Posterior cingulate gyrus (tissue), 11 donors: ENCODE results near the gene CAV3.

Experiments
- DNase-seq, 10 donors: peaks; one replicate each; pipeline versions ENCODE4 v3.0.0 to v3.0.0-alpha.2; 2020 to 2021; ENCODE audit warnings: mixed read lengths in 3 of 10
- intact Hi-C: fragments of 100-400 bp; cut with DNase I; formaldehyde crosslinking; loops from one replicate; pipeline ENCODE4 v1.15.1; 2023

CAV3 gene

GRCh38 chr3:8759038-8759707 is 25.6 kb downstream of the CAV3 start:
- intact Hi-C loops, result no loop called here
- DNase-seq, result no peak

GRCh38 chr3:8760091-8760490 is 26.5 kb downstream of the CAV3 start:
- DNase-seq, result no peak
- intact Hi-C loops, result loop anchor here (10.0 kb wide), 1 partner anchor 205 kb away; the partner anchor contains the start of gene RAD18

DNA sequence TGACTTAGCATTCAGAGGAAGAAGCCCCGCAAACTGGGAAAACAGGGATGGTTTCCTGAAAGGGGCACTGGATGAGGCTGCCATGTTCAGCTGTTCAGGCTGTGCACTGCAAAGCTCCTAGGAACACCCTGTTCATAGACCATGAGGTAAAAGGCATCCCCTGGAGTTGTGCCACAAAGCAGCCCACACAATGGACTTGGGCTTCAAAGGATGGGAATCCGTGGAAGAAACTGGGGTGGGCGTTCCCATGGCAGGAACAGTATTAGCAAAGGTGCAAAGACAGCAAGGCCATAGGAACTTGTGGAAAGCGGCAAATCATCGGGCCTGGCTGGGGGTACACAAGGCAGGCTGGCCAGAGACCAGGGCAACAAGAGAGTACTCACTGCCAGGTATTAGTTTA is 26.9 kb downstream of the CAV3 start:
- intact Hi-C loops, result loop anchor here (10.0 kb wide), 1 partner anchor 204 kb away; the partner anchor contains the start of gene RAD18
- no peak for DNase-seq

GRCh38 chr3:8761866-8762265 is 28.3 kb downstream of the CAV3 start:
- no peak for DNase-seq
- intact Hi-C loops, result loop anchor here (10.0 kb wide), 1 partner anchor 203 kb away; the partner anchor contains the start of gene RAD18

GRCh38 chr3:8762607-8763377 is 29.2 kb downstream of the CAV3 start:
- no peak for DNase-seq
- intact Hi-C loops, result loop anchor here (10.0 kb wide), 1 partner anchor 202 kb away; the partner anchor contains the start of gene RAD18

- no peak for DNase-seq
- intact Hi-C loops, result loop anchor here (10.0 kb wide), 1 partner anchor 200 kb away; the partner anchor contains the start of gene RAD18
Measured at GRCh38 chr3:8764528-8764927, 30.9 kb downstream of the CAV3 start.

DNA sequence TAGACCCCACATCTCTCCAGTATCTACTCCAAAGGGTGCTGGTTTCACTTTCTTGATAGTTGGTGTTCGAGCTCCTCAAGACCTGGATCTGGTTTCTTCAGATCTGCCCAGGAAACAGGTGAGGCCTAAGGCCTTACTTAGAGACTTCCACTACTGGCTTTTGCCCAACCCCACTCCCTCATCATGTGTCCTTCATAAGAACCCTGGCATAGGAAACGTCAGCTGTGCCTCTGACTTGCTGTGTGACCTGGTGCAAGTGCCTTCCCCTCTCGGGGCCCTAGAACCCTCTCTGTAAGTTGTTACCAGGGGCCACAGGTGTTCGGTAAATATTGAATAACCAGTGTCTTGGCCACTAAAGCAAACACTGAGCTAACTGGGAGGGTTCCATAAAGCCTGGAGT is 31.9 kb downstream of the CAV3 start:
- intact Hi-C loops, result loop anchor here (10.0 kb wide), 1 partner anchor 199 kb away; the partner anchor contains the start of gene RAD18
- no peak for DNase-seq

- intact Hi-C loops, result loop anchor here (10.0 kb wide), 1 partner anchor 199 kb away; the partner anchor contains the start of gene RAD18
- DNase-seq, result no peak
Measured at GRCh38 chr3:8766148-8766547, 32.5 kb downstream of the CAV3 start.

GRCh38 chr3:8767256-8767666 is 33.7 kb downstream of the CAV3 start:
- DNase-seq, result no peak
- intact Hi-C loops, result loop anchor here (10.0 kb wide), 1 partner anchor 198 kb away; the partner anchor contains the start of gene RAD18

- DNase-seq, result peak in 4 of 10 donors; percentile 20 to 87 (median 60)
- intact Hi-C loops, result loop anchor here (10.0 kb wide), 1 partner anchor 197 kb away; the partner anchor contains the start of gene RAD18
Measured at GRCh38 chr3:8767667-8768363, 34.2 kb downstream of the CAV3 start.

DNA sequence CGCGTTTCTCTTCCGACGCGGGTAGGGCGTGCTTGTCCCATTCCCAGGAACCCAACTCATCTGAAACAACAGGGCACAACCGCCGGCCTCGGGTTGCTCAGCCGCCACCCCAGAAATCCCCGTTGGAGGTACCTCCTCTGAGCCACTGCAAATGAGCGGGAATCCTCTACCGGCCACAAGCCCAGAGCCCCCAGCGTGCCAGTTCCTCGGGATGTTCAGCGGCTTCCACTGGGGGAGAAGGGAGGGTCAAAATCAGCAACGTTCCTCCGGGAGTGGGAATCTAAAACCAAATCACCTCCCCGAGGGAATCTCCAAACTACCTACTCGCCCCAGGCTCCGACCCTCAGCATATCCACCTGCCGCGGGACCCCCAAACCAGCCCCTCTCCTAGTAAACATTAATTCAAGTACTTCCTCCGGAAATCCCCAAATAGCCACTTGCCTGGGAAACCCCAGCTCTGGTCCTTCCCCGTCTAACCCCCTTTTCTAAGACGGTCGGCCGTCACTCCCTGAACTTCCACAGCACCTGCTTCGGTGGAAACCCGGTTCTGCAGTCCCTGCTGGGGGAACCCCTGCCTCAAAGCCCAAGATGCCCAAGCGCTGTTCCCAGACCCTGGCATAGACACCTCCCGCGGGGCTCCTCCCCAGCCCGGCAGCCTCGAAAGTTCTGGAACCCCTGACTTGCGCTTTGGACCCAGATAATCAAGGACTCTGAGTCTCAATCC is 34.9 kb downstream of the CAV3 start:
- intact Hi-C loops, result loop anchor here (10.0 kb wide), 1 partner anchor 196 kb away; the partner anchor contains the start of gene RAD18
- peak in 1 of 10 donors; percentile 79 for DNase-seq

DNA sequence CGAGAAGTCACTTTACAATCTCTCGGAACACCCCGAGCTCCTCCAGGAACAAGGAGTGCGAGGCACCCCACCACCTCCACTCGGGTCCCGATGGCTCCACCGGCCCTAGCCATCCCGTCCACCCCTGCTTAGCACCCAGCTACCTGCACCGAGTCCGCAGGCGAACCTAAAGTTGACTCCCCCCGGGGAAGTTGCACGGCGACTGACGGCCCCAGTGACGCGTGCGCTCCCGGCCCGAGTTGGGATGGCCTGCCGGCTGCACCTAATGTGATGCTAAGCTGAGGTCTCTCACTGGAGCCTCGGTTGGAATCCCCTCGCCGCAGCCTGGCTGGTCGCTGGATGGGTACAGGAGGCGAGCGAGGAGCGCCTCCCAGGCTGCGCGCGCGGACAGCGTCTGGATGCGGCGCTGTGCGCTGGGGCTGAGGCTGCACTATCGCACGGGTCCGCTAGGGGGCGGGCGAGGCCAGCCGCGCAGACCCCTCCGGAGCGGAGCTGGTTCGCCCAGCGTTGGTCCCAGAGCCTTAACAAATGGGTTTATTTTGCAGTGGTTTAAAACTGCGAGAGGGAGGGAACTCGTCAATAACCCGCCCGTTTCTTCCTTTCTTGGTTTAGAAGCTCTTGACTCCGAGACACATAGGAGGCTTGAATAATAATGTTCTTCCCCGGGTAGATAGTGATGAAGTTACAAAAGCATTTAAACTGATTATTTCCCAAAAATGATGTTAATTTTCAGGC is 35.7 kb downstream of the CAV3 start, which contains the start of gene OXTR:
OXTR (minus strand) TSS at position 526 of the 735 bp plus-strand sequence. CDS start 1,426 bp downstream, outside the sequence.
- intact Hi-C loops, result loop anchor here (10.0 kb wide), 1 partner anchor 196 kb away; the partner anchor contains the start of gene RAD18

DNA sequence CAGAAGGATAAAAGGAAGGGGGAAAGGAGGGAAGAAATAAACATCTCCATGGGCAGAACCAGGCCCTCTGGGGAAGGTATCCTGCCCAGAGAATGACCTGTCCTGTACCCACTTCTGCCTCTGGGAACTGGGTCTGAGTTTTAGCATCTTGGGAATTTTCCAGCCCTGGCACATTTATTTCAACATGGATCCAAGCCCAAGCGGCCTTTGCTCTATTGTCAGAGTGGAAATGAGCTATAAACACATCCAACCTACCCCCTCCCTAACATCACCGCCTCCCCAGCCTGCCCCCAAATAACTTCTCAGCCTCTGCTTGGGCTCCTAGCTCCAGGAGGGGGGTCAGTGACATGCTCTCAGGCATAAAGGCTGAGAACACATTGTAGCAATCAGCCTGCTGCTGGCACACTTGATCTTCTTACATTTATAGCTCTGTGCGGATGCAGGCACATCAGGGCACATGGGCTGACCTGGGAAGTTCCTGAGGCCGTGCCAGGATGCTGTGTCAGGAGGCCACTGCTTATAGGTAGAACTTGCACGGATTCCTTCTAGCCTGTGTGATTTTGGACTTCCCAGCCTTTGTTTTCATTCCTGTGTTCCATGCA is 40.4 kb downstream of the CAV3 start:
- no peak for DNase-seq
- intact Hi-C loops, result no loop called here

More for the DNA sequence above, 35.7 kb downstream of the CAV3 start, which contains the start of gene OXTR:
- peak; percentile 58 to 96 (median 78) for DNase-seq

DNA sequence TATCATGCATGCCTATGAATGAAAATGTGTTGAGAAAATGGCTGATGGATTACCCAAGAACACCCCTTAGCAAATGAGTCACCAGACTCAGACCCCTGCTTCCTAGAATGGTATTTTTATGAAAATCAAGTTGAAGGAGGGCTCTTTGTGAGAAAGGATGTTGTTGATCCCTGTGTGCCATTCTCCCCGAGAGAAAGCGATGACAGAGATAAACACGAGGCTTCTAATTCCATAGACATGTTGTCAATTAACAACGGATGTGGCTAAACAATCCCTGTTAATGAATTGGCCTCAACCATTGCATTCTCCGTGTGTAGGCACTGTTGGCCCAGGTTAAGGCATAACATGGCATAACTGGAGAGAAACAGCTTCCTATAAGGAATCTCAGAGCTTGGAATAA is 41.6 kb downstream of the CAV3 start:
- intact Hi-C loops, result no loop called here
- DNase-seq, result no peak

GRCh38 chr3:8775602-8776001 is 42.0 kb downstream of the CAV3 start:
- intact Hi-C loops, result no loop called here
- no peak for DNase-seq

DNA sequence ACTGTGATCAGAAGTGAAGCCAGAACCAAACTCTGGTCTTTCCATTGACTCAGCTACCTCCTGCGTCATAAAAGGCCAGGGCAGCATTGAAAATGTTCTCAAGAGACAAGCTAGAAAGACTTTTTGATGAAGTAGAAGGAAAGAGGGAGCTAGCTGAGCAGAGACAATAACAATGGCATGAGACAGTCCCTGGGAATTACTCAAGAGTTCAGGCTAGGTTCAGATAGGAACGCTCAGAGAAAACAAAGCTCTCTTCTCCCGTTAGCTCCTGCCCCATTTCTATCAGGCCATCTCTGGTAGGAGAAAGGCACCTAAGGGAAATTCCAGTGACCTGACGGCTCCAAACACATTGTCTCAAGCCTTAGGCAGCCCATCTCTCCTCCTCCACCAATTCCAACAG is 42.8 kb downstream of the CAV3 start:
- no peak for DNase-seq
- intact Hi-C loops, result no loop called here

DNA sequence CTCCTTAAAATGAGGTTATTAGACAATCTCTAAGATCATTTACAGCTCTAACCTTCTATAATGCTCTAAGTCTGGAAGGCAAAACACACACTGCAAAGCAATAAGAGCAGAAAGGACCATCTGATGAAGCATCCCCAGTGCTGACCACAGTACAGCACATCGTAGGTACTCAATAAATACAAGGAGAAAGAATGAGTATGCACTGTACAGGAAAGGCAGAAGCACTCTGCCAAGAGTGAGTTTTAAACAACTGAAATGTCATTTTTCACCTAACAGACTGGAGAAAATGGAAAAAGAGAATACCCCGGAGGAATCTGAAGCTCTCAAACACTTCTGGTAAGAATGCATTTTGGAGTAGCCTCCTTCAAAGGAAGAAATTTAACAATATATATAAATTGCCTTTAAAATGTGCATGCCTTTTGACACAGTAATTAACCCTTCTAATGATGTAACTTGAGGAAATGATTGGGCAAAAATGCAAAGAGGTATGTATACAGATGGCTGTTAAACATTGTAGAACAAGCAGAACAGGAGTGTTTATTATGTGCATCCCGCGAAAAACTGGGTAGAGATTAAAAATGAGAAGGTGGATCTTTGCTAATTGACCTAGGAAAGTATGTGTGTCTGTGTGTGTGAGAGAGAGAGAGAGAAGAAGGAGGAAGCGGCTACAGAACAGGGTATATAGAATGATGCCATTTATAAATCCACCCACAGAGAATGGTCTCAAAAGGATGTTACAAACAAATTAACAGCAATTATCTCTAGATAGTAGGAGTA is 43.8 kb downstream of the CAV3 start:
- DNase-seq, result no peak
- intact Hi-C loops, result no loop called here

GRCh38 chr3:8777978-8778267 is 44.3 kb downstream of the CAV3 start:
- no peak for DNase-seq
- intact Hi-C loops, result no loop called here
